Activated CD4-positive, alpha-beta T cell treated with anti-CD3 and anti-CD28 coated beads for 4 hours (primary cell): ENCODE data around the gene TSPAN5.

ENCODE experiments used
- DNase-seq, 2 donors: peaks; one replicate each; pipeline ENCODE4 v3.0.0-alpha.2; 2020

Gene TSPAN5

GRCh38 chr4:98672583-98673287 lies 14.3 kb upstream of the TSPAN5 start:
- DNase-seq: no peak

- DNase-seq: no peak
These were observed 12.7 kb upstream of the TSPAN5 start for GRCh38 chr4:98671131-98671530.

- DNase-seq: no peak
These were observed 11.8 kb upstream of the TSPAN5 start for GRCh38 chr4:98670186-98670585.

GRCh38 chr4:98669577-98669976 lies 11.2 kb upstream of the TSPAN5 start:
- DNase-seq: no peak

GRCh38 chr4:98664959-98665358 lies 6.5 kb upstream of the TSPAN5 start:
- no peak for DNase-seq

- peak; percentile 71 to 74 for DNase-seq
These were observed 5.0 kb upstream of the TSPAN5 start for GRCh38 chr4:98663226-98664006.

- peak; percentile 55 to 59 for DNase-seq
These were observed 4.3 kb upstream of the TSPAN5 start for GRCh38 chr4:98662626-98663225.

- no peak for DNase-seq
These were observed 3.6 kb upstream of the TSPAN5 start for GRCh38 chr4:98662055-98662453.

GRCh38 chr4:98661371-98662054 lies 3.1 kb upstream of the TSPAN5 start:
- no peak for DNase-seq

GRCh38 chr4:98659741-98660462 lies 1.5 kb upstream of the TSPAN5 start:
- no peak for DNase-seq

- no peak for DNase-seq
These were observed 738 bp upstream of the TSPAN5 start for GRCh38 chr4:98659106-98659592.

- peak; percentile 31 to 40 for DNase-seq
These were observed 702 bp downstream of the TSPAN5 start for GRCh38 chr4:98657531-98658286.

GRCh38 chr4:98656886-98657285 lies 1.5 kb downstream of the TSPAN5 start:
- DNase-seq: no peak

- DNase-seq: no peak
These were observed 2.0 kb downstream of the TSPAN5 start for GRCh38 chr4:98656443-98656842.

GRCh38 chr4:98653890-98654867 lies 4.2 kb downstream of the TSPAN5 start:
- no peak for DNase-seq

GRCh38 chr4:98652996-98653395 lies 5.4 kb downstream of the TSPAN5 start:
- DNase-seq: no peak

GRCh38 chr4:98648602-98649001 lies 9.8 kb downstream of the TSPAN5 start:
- no peak for DNase-seq

GRCh38 chr4:98646422-98646821 lies 12.0 kb downstream of the TSPAN5 start:
- no peak for DNase-seq

- DNase-seq: no peak
These were observed 12.9 kb downstream of the TSPAN5 start for GRCh38 chr4:98645527-98645926.

- DNase-seq: no peak
These were observed 14.7 kb downstream of the TSPAN5 start for GRCh38 chr4:98643755-98644154.
